DND-41 (cell line): ENCODE measurements around the gene HLA-B.
"Not testable (repeated sequence)": the region's sequence is repeated elsewhere in the genome, so short reads cannot be mapped to it uniquely, and the experiment has no call there.

Experiments
- CTCF ChIP-seq: IDR thresholded peaks from 2 replicates; pipeline ENCODE4 v1.5.1; 2012; ENCODE audit warnings: borderline replicate concordance, low read length, moderate library complexity, mild to moderate bottlenecking; ENCODE audit not compliant: poor library complexity, severe bottlenecking; ENCODE audit errors: extremely low read depth
- EZH2 ChIP-seq: IDR thresholded peaks from 3 replicates; pipeline ENCODE4 v1.6.1; 2012; ENCODE audit warnings: borderline replicate concordance, low read depth, mild to moderate bottlenecking, moderate library complexity, low read length, inconsistent platforms; ENCODE audit not compliant: severe bottlenecking

- not testable (repeated sequence) for TF ChIP-seq CTCF, EZH2
These were observed 32.2 kb upstream of the HLA-B start for GRCh38 chr6:31388916-31389801.
